Thyroid gland (tissue), 4 donors: ENCODE measurements around the gene CEACAM1.

ENCODE experiments used
- POLR2A ChIP-seq, 2 donors: fragments of 450-650 bp; IDR thresholded peaks; one replicate each; pipeline ENCODE4 v1.6.1; 2017; ENCODE audit warnings: antibody characterized with exemption in 2 of 2, mild to moderate bottlenecking in 2 of 2, moderate library complexity in 1 of 2
- TF ChIP-seq, protein P1 (sequence below), 6 experiments: fragments of 200-600 bp in 3 of 6; fragments of 450-650 bp in 3 of 6; sonication (generic) in 3 of 6; IDR thresholded peaks; one replicate each; pipeline ENCODE4 v1.5.1; 2016 to 2019; ENCODE audit warnings: antibody characterized with exemption in 6 of 6, mild to moderate bottlenecking in 2 of 6, inconsistent platforms in 1 of 6, moderate library complexity in 1 of 6

DNA sequence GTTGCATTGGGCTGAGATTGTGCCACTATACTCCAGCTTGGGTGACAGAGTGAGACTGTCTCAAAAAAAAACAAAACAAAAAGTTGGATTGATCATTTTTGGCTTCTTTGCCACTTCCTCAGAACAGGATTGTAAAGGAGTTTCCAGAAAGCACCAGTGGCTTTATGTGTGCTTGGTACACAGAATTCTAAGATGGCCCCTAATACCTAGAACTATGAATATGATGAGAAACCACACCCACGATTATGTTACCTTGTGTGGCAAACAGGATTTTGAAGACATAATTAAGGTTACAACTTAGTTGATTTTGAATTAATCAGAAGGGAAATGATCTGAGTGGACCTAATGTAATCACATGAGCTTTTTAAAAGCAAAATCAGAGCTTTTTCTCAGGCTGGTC is 26.5 kb downstream of the CEACAM1 start:
- TF ChIP-seq, protein P1, sequence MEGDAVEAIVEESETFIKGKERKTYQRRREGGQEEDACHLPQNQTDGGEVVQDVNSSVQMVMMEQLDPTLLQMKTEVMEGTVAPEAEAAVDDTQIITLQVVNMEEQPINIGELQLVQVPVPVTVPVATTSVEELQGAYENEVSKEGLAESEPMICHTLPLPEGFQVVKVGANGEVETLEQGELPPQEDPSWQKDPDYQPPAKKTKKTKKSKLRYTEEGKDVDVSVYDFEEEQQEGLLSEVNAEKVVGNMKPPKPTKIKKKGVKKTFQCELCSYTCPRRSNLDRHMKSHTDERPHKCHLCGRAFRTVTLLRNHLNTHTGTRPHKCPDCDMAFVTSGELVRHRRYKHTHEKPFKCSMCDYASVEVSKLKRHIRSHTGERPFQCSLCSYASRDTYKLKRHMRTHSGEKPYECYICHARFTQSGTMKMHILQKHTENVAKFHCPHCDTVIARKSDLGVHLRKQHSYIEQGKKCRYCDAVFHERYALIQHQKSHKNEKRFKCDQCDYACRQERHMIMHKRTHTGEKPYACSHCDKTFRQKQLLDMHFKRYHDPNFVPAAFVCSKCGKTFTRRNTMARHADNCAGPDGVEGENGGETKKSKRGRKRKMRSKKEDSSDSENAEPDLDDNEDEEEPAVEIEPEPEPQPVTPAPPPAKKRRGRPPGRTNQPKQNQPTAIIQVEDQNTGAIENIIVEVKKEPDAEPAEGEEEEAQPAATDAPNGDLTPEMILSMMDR (IDR thresholded peaks at IDR 0.05), result no peak
- no peak for TF ChIP-seq POLR2A (IDR thresholded peaks at IDR 0.05)
